ENCODE data around the gene FDX1. TPM values are rescaled to one million over a fixed set of nuclear protein-coding genes. Genes with fewer than 3 reads are reported as not detected.

Gene FDX1
- polyA plus RNA-seq, 1 experiment: 2.0 TPM

DNA sequence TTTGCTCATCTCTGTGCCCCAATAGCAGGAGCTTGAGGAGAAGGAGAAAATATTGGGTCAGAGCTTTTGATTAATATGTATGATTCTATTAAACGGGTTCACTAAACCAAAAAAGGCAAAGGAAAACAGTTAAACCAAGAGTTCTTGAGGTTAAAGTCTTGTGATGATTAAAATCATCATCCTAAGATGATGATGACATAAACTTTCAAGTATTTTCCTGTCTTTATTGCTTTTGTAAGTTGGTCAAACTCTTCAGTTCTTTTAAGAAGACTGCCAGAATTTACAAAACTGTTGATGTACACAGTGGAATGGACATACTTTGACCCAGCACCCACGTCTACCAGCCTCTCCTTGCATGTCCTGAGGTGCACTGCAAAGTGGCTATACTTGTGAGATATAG is 41.0 kb downstream of the FDX1 start:
- ChIA-PET CTCF (interaction anchor here (1.8 kb wide), 1 partner anchor 9 kb away, joined by 5 read pairs; no protein-coding TSS in a partner anchor), POLR2A (no interaction called here)
- H3K36me3 ChIP-seq (ENCODE audit: control insufficient read depth, insufficient read depth, low read length): no peaks in the 10 kb centered on the region
- H3K27me3 ChIP-seq (ENCODE audit: control insufficient read depth, insufficient read depth, low read length): no peaks in the 10 kb centered on the region
- DNase-seq (ENCODE audit: low read depth): no peak
- no peak overlapping the region for H3K4me3 ChIP-seq (ENCODE audit: low read depth, low read length)
- TF ChIP-seq, protein P1, sequence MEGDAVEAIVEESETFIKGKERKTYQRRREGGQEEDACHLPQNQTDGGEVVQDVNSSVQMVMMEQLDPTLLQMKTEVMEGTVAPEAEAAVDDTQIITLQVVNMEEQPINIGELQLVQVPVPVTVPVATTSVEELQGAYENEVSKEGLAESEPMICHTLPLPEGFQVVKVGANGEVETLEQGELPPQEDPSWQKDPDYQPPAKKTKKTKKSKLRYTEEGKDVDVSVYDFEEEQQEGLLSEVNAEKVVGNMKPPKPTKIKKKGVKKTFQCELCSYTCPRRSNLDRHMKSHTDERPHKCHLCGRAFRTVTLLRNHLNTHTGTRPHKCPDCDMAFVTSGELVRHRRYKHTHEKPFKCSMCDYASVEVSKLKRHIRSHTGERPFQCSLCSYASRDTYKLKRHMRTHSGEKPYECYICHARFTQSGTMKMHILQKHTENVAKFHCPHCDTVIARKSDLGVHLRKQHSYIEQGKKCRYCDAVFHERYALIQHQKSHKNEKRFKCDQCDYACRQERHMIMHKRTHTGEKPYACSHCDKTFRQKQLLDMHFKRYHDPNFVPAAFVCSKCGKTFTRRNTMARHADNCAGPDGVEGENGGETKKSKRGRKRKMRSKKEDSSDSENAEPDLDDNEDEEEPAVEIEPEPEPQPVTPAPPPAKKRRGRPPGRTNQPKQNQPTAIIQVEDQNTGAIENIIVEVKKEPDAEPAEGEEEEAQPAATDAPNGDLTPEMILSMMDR (IDR thresholded peaks at IDR 0.05; ENCODE audit: insufficient read depth, low read depth, low read length): no peak

DNA sequence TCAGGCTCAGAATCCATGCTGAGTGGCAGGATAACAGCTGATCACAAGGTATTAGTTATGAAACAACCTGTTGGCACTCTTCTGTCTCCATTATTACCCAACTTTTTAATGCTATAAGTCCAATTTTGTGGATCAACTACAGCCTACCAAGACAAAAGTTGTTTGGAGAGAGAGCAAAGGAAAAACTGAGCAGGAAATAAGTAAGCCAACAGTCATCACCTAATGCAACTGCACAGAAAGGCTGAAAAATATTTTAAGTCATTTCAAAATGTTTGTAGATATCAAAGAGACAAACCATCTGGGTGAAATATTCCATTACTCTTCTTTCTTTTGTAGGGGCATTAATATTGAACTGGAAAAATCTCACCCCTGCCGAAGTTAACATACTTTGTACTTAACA is 41.6 kb downstream of the FDX1 start:
- TF ChIP-seq, protein P1 (IDR thresholded peaks at IDR 0.05; ENCODE audit: insufficient read depth, low read depth, low read length): no peak
- no peaks in the 10 kb centered on the region for H3K36me3 ChIP-seq (ENCODE audit: control insufficient read depth, insufficient read depth, low read length)
- no peaks in the 10 kb centered on the region for H3K27me3 ChIP-seq (ENCODE audit: control insufficient read depth, insufficient read depth, low read length)
- ChIA-PET POLR2A (no interaction called here), CTCF (interaction anchor here (1.8 kb wide), 1 partner anchor 8 kb away, joined by 5 read pairs; no protein-coding TSS in a partner anchor)
- no peak for DNase-seq (ENCODE audit: low read depth)
- no peak overlapping the region for H3K4me3 ChIP-seq (ENCODE audit: low read depth, low read length)

DNA sequence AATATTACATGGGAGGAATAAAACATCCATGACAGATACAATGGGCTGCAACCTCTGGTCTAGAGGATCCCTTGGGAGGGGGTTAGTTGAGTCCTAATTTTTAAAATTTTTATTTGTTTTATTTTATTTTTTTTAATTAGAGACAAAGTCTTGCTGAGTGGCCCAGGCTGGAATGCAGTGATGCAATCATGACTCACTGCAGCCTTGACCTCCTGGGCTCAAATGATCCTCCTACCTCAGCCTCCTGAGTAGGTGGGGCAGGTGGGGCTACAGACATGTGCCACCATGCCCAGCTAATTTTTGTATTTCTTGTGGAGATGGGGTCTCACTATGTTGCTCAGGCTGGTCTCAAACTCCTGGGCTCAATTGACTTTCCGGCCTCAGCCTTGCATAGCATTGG is 43.1 kb downstream of the FDX1 start:
- H3K36me3 ChIP-seq (ENCODE audit: control insufficient read depth, insufficient read depth, low read length): no peaks in the 10 kb centered on the region
- H3K27me3 ChIP-seq (ENCODE audit: control insufficient read depth, insufficient read depth, low read length): no peaks in the 10 kb centered on the region
- ChIA-PET CTCF (interaction anchor here (1.0 kb wide), 1 partner anchor 14 kb away, joined by 3 read pairs; no protein-coding TSS in a partner anchor), POLR2A (no interaction called here)
- TF ChIP-seq, protein P1 (IDR thresholded peaks at IDR 0.05; ENCODE audit: insufficient read depth, low read depth, low read length): no peak
- DNase-seq (ENCODE audit: low read depth): no peak
- H3K4me3 ChIP-seq (ENCODE audit: low read depth, low read length): no peak overlapping the region

DNA sequence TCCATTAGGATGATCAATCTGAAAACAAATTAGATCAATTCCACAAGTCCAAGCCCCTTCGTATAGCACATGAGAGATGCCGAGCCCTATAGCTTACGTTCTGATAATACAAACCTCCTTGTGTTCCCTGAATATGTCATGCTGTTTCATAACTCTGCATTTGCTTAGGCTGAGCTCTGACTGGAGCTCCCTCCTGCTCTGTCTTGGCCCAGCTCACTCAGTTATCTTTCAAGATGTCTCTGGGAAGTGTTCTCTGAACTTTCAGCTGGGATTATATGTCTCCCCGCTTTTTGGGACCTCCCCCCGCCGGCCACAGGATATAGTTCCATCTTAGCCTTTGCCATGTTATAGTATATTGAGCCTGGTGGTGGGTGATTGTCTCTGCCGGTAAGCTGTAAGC is 44.0 kb downstream of the FDX1 start:
- no peaks in the 10 kb centered on the region for H3K27me3 ChIP-seq (ENCODE audit: control insufficient read depth, insufficient read depth, low read length)
- ChIA-PET CTCF (no interaction called here), POLR2A (no interaction called here)
- H3K36me3 ChIP-seq (ENCODE audit: control insufficient read depth, insufficient read depth, low read length): no peaks in the 10 kb centered on the region
- DNase-seq (ENCODE audit: low read depth): no peak
- H3K4me3 ChIP-seq (ENCODE audit: low read depth, low read length): no peak overlapping the region
- TF ChIP-seq, protein P1 (IDR thresholded peaks at IDR 0.05; ENCODE audit: insufficient read depth, low read depth, low read length): no peak

DNA sequence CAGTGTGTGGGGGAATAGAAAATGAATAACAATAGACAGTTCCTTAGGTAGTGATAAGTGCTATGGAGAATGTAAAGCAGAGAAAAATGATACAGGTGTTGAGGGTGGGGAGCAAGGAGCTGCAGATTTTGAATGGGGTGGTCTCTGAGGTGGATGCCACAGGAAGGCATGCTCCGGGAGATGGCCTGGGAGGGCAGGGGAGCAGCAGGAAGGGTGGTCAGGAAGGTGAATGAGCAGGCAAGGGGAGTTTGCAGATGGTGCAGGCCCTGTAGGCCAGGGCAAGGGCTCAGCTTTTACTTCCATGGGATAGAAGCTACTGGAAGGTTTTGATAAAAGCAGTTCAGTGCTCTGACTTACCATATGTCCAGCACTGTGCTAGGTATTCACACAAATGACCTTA is 44.8 kb downstream of the FDX1 start:
- TF ChIP-seq, protein P1 (IDR thresholded peaks at IDR 0.05; ENCODE audit: insufficient read depth, low read depth, low read length): no peak
- CTCF ChIA-PET: no interaction called here

More for the DNA sequence above, 44.8 kb downstream of the FDX1 start:
- no peak overlapping the region for H3K4me3 ChIP-seq (ENCODE audit: low read depth, low read length)
- DNase-seq (ENCODE audit: low read depth): no peak
- no peaks in the 10 kb centered on the region for H3K27me3 ChIP-seq (ENCODE audit: control insufficient read depth, insufficient read depth, low read length)
- POLR2A ChIA-PET: no interaction called here
- H3K36me3 ChIP-seq (ENCODE audit: control insufficient read depth, insufficient read depth, low read length): no peaks in the 10 kb centered on the region

All from BJ (cell line).